PC-3 (cell line): ENCODE results near the gene HKDC1.

ENCODE experiments used
- EZH2 ChIP-seq: fragments of 300-600 bp; sonication (generic); IDR thresholded peaks from one replicate; pipeline ENCODE4 v1.6.1; 2017; ENCODE audit warnings: antibody characterized with exemption, mild to moderate bottlenecking, low read length; ENCODE audit not compliant: unreplicated experiment
- TF ChIP-seq, protein P1 (sequence below): fragments of 300-600 bp; sonication (generic); conservative IDR thresholded peaks from 2 replicates; pipeline ENCODE4 v1.5.1; 2017; ENCODE audit warnings: antibody characterized with exemption, low read depth, mild to moderate bottlenecking, low read length

DNA sequence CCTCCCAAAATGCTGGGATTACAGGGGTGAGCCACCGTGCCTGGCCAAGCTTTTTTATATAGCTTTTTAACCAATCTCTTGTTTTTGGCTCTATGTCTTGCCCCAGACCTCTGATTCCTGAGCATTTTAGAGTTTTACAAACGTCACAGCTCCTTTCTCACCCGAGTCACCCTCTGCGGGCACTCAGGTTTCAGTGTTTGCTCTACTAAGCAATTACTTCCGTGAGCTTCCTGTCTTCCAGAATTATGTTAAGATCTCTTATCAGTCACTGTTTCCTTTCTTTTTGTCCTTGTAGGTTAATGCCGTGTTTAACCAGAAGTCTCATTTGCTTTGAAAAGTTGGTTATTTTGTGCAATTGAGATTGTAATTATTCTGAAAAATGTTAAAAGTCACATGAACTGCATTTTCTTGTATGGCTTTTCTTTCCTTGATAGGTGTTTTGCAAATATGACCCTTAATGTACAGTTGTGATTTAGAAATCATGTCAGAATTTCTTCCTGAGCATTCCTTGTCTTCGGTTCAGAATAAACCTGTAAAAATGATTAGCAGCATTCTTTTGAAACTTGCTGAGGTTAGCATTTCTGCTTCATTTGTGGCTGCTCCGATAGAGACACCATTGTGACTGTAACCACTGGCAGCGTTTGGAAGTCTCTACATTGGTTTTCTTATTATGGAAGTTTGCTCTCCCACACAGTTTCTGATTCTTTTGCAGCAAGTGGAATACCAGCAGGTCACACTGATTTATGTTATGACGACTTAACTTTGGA is 4.5 kb upstream of the HKDC1 start:
- TF ChIP-seq, protein P1, sequence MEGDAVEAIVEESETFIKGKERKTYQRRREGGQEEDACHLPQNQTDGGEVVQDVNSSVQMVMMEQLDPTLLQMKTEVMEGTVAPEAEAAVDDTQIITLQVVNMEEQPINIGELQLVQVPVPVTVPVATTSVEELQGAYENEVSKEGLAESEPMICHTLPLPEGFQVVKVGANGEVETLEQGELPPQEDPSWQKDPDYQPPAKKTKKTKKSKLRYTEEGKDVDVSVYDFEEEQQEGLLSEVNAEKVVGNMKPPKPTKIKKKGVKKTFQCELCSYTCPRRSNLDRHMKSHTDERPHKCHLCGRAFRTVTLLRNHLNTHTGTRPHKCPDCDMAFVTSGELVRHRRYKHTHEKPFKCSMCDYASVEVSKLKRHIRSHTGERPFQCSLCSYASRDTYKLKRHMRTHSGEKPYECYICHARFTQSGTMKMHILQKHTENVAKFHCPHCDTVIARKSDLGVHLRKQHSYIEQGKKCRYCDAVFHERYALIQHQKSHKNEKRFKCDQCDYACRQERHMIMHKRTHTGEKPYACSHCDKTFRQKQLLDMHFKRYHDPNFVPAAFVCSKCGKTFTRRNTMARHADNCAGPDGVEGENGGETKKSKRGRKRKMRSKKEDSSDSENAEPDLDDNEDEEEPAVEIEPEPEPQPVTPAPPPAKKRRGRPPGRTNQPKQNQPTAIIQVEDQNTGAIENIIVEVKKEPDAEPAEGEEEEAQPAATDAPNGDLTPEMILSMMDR, result no peak
- no peak for TF ChIP-seq EZH2
